Chondrocyte (in vitro differentiated cells): ENCODE data around the gene NEIL1. TPM values are rescaled to one million over a fixed set of nuclear protein-coding genes. Genes with fewer than 3 reads are reported as not detected.

Experiments used
- DNase-seq: peaks from one replicate; pipeline ENCODE4 v3.0.0; 2021; ENCODE audit warnings: mixed read lengths, low spot score
- H3K27ac Mint-ChIP-seq: one replicate; pipeline ENCODE4 v1.8.0; 2021; ENCODE audit warnings: mild to moderate bottlenecking, moderate library complexity, mixed read lengths; ENCODE audit not compliant: unreplicated experiment
- H3K27me3 Mint-ChIP-seq: 2 replicates; pipeline ENCODE4 v1.8.0; 2021; ENCODE audit warnings: low read depth, mixed read lengths
- H3K36me3 Mint-ChIP-seq: 2 replicates; pipeline ENCODE4 v1.8.0; 2021; ENCODE audit warnings: low read depth, mixed read lengths
- H3K4me1 Mint-ChIP-seq: 2 replicates; pipeline ENCODE4 v1.8.0; 2021; ENCODE audit warnings: low read depth, mild to moderate bottlenecking, mixed read lengths
- H3K4me3 Mint-ChIP-seq: one replicate; pipeline ENCODE4 v1.8.0; 2021; ENCODE audit warnings: mild to moderate bottlenecking, moderate library complexity, mixed read lengths; ENCODE audit not compliant: unreplicated experiment
- H3K9me3 Mint-ChIP-seq: 2 replicates; pipeline ENCODE4 v1.8.0; 2021; ENCODE audit warnings: low read depth, mixed read lengths
- total RNA-seq: library from RNA; stranded (reverse); gene quantifications from 3 replicates; pipeline ENCODE4 v1.2.1, GENCODE V29; 2021
- TF ChIP-seq, protein P1 (sequence below): fragments of 200-600 bp; sonication (generic); IDR thresholded peaks from 2 replicates; pipeline ENCODE4 v1.5.0; 2021; ENCODE audit warnings: antibody characterized with exemption, mild to moderate bottlenecking, moderate library complexity

NEIL1 gene
- total RNA-seq, 1 donor from 2014 or later = 22.0 TPM

DNA sequence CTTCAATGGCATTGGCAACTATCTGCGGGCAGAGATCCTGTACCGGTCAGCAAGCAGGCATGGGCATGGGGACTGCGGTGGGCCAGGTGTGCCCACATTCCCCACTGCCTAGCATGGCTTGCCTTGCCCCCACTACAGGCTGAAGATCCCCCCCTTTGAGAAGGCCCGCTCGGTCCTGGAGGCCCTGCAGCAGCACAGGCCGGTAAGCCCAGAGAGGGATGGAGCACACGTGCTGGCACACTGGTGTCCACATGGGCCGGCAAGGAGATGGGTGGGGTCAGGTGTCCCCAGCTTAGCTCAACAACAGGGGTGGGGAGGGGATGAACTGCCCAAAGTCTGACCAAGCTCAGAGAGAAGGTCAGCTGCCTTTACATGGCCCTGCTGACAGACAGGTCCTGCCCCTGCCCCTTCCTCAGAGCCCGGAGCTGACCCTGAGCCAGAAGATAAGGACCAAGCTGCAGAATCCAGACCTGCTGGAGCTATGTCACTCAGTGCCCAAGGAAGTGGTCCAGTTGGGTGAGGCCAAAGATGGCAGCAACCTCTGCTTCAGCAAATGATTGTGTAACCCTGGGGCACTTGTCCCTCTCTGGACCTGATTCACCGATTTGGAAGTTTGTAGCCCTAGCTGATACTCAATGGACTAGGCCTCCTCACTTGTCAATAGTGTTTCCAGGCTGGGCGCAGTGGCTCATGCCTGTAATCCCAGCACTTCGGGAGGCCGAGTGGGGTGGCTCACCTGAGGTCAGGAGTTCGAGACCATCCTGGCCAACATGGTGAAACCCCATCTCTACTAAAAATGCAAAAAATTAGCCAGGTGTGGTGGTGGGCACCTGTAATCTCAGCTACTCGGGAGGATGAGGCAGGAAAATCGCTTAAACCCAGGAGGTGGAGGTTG is 5.6 kb downstream of the NEIL1 start:
- TF ChIP-seq, protein P1, sequence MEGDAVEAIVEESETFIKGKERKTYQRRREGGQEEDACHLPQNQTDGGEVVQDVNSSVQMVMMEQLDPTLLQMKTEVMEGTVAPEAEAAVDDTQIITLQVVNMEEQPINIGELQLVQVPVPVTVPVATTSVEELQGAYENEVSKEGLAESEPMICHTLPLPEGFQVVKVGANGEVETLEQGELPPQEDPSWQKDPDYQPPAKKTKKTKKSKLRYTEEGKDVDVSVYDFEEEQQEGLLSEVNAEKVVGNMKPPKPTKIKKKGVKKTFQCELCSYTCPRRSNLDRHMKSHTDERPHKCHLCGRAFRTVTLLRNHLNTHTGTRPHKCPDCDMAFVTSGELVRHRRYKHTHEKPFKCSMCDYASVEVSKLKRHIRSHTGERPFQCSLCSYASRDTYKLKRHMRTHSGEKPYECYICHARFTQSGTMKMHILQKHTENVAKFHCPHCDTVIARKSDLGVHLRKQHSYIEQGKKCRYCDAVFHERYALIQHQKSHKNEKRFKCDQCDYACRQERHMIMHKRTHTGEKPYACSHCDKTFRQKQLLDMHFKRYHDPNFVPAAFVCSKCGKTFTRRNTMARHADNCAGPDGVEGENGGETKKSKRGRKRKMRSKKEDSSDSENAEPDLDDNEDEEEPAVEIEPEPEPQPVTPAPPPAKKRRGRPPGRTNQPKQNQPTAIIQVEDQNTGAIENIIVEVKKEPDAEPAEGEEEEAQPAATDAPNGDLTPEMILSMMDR = no peak
- no peak overlapping the region for H3K4me3 Mint-ChIP-seq
- H3K9me3 Mint-ChIP-seq = no peaks in the 10 kb centered on the region
- peaks cover 7% of the 10 kb centered on the region for H3K4me1 Mint-ChIP-seq
- no peaks in the 10 kb centered on the region for H3K27me3 Mint-ChIP-seq
- no peaks in the 10 kb centered on the region for H3K36me3 Mint-ChIP-seq
- no peak overlapping the region for H3K27ac Mint-ChIP-seq
- DNase-seq = peak; percentile 73

DNA sequence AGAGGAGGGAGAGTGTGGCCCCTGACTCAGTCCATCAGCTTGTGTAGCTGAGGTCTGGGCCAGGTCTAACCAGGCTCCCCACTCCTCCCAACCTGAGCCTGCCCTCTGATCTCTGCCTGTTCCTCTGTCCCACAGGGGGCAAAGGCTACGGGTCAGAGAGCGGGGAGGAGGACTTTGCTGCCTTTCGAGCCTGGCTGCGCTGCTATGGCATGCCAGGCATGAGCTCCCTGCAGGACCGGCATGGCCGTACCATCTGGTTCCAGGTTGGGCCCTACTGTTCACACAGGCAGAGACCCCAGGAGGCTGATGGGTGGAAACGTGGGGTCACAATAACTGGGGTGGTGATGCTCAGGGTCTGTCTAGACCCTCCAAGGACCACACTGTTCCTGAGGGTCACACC is 6.8 kb downstream of the NEIL1 start:
- Mint-ChIP-seq H3K36me3 (peaks cover 2% of the 10 kb centered on the region), H3K27ac (no peak overlapping the region), H3K9me3 (no peaks in the 10 kb centered on the region), H3K4me1 (peaks cover 2% of the 10 kb centered on the region), H3K4me3 (no peak overlapping the region), H3K27me3 (no peaks in the 10 kb centered on the region)
- TF ChIP-seq, protein P1 = no peak
- no peak for DNase-seq

- H3K27me3 Mint-ChIP-seq = no peaks in the 10 kb centered on the region
- DNase-seq = no peak
- H3K36me3 Mint-ChIP-seq = peaks cover 2% of the 10 kb centered on the region
- TF ChIP-seq, protein P1 = no peak
- H3K4me1 Mint-ChIP-seq = no peaks in the 10 kb centered on the region
- no peaks in the 10 kb centered on the region for H3K9me3 Mint-ChIP-seq
- H3K27ac Mint-ChIP-seq = no peak overlapping the region
- H3K4me3 Mint-ChIP-seq = no peak overlapping the region
Measured at GRCh38 chr15:75354454-75354853, 7.6 kb downstream of the NEIL1 start.

DNA sequence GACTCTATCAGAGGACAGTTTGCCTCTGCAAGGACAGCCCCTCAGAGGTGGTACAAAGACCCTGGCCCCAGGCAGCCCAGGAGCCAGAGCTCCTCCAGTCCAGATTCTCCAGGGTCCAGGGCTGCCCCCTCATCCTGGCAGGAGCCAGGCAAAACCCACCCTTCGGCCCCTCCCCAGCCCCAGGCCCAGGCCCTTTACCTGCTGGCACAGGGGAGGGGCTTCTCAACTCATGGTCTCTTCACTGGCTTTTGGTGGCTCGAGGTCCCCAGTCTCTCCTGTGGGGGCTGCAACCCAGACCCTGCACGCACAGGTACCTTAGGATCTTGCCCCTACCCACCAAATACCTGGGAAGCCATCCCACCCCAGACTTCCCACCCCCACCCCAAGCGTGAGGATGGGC is 8.5 kb downstream of the NEIL1 start:
- TF ChIP-seq, protein P1 = no peak
- no peak overlapping the region for H3K4me3 Mint-ChIP-seq
- no peaks in the 10 kb centered on the region for H3K27me3 Mint-ChIP-seq
- no peak overlapping the region for H3K27ac Mint-ChIP-seq
- no peaks in the 10 kb centered on the region for H3K4me1 Mint-ChIP-seq
- no peak for DNase-seq
- H3K9me3 Mint-ChIP-seq = no peaks in the 10 kb centered on the region
- peaks cover 5% of the 10 kb centered on the region for H3K36me3 Mint-ChIP-seq

DNA sequence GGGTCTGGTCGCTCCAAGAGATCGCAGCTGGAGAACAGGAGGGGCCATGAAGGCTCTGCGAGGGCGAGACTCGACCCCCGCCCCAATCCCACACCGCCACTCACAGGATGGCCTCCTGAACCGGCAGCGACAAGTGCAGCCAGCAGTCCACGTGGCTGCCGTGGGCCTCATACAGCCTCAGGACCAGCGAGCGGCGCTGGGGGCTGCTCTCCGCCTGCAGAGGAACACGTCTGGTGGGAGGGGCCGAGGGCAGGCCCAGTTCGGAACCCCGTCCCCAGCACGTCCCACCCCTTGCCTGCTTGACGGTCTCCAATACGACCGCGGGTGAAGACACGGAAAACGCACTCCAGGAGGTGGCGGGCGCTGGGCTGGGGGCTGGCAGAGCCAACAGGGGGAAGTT is 9.2 kb downstream of the NEIL1 start:
- TF ChIP-seq, protein P1 = no peak
- Mint-ChIP-seq H3K27ac (no peak overlapping the region), H3K27me3 (no peaks in the 10 kb centered on the region), H3K4me3 (no peak overlapping the region), H3K36me3 (peaks cover 6% of the 10 kb centered on the region), H3K4me1 (no peaks in the 10 kb centered on the region), H3K9me3 (no peaks in the 10 kb centered on the region)
- no peak for DNase-seq
